ENCODE data around the gene TREM2. TPM values are rescaled to one million over a fixed set of nuclear protein-coding genes. Genes with fewer than 3 reads are reported as not detected.

The TREM2 gene
- total and polyA plus RNA-seq, 2 of the 8 experiments (the other 6 are each of a cell fraction or from before 2014, with no cell fraction given), result 0.20 TPM; not detected in 1

- Histone ChIP-seq H2BK12ac (ENCODE audit: low read depth, low read length) (no peak overlapping the region), H4K91ac (replicated peaks; ENCODE audit: insufficient read length, low read length) (no peak overlapping the region), H3K56ac (replicated peaks; ENCODE audit: insufficient read length, low read depth, low read length) (no peak overlapping the region), H2BK5ac (ENCODE audit: low read depth, low read length) (no peak overlapping the region), H3K9me3 (ENCODE audit: insufficient read depth in 2 of 2, low read depth in 1 of 2, low read length in 1 of 2) (no peaks in the 10 kb centered on the region), H3K36me3 (ENCODE audit: control insufficient read depth in 2 of 4, insufficient read depth in 4 of 4, low read length in 3 of 4) (no peaks in the 10 kb centered on the region), H3K4me3 (ENCODE audit: extremely low read depth in 1 of 4, insufficient read depth in 2 of 4, low read depth in 3 of 4, low read length in 4 of 4) (no peak overlapping the region), H3K23me2 (ENCODE audit: low read depth, low read length) (no peaks in the 10 kb centered on the region), H3K79me1 (ENCODE audit: low read depth, low read length) (no peaks in the 10 kb centered on the region), H2AK5ac (ENCODE audit: low read depth, low read length) (no peak overlapping the region), H3K27me3 (replicated peaks in 1 of 4; ENCODE audit: control insufficient read depth in 3 of 4, extremely low read depth in 1 of 4, insufficient read depth in 3 of 4, low read length in 3 of 4) (no peaks in the 10 kb centered on the region), H4K20me1 (replicated peaks in 1 of 2; ENCODE audit: control insufficient read depth in 1 of 2, insufficient read depth in 2 of 2, low read length in 2 of 2) (no peaks in the 10 kb centered on the region), H3K14ac (ENCODE audit: insufficient read length) (no peak overlapping the region), H3K79me2 (ENCODE audit: control insufficient read depth in 1 of 2, insufficient read depth in 2 of 2, low read length in 2 of 2) (no peaks in the 10 kb centered on the region), H3K27ac (ENCODE audit: low read depth, low read length) (no peak overlapping the region), H2BK15ac (ENCODE audit: low read length) (no peak overlapping the region), H3K18ac (ENCODE audit: extremely low read depth, low read length) (no peak overlapping the region), H3K9ac (replicated peaks in 1 of 4; ENCODE audit: extremely low read depth in 1 of 4, low read depth in 3 of 4, low read length in 3 of 4) (no peak overlapping the region), H3K4me1 (replicated peaks in 1 of 4; ENCODE audit: control insufficient read depth in 3 of 4, insufficient read depth in 4 of 4, low read length in 3 of 4) (peaks cover 0 to 12% (median 8%) of the 10 kb centered on the region in 4 experiments; a peak in 5 of 7 replicates), H4K5ac (ENCODE audit: insufficient read length, low read depth, low read length) (no peak overlapping the region), H2BK120ac (replicated peaks; ENCODE audit: low read depth, low read length) (no peak overlapping the region), H3K4me2 (ENCODE audit: insufficient read depth in 1 of 2, low read depth in 2 of 2, low read length in 2 of 2) (no peak overlapping the region), H2AFZ (ENCODE audit: low read length) (no peak overlapping the region), H2BK20ac (ENCODE audit: low read length) (no peak overlapping the region), H3K23ac (ENCODE audit: insufficient read length) (no peak overlapping the region), H3K4ac (replicated peaks; ENCODE audit: insufficient read length, low read depth, low read length) (no peak overlapping the region), H4K8ac (ENCODE audit: extremely low read depth, insufficient read depth, low read length) (no peak overlapping the region)
- FAIRE-seq, result no peak
- ChIA-PET CTCF (ENCODE audit: partially characterized antibody) (interaction anchor here (1.0 to 4.5 kb wide), 5 partner anchors 14 to 152 kb away, joined by 3 to 31 read pairs (median 5); no protein-coding TSS in a partner anchor), POLR2A (ENCODE audit: partially characterized antibody) (interaction anchor here (1.2 kb wide), 1 partner anchor 15 kb away, joined by 3 read pairs; no protein-coding TSS in a partner anchor)
- WGBS, 2 experiments (ENCODE audit: extremely low coverage in 1 of 2, insufficient coverage in 1 of 2, insufficient read length in 1 of 2, insufficient replicate concordance in 2 of 2, low coverage in 1 of 2, low lambda C conversion rate in 2 of 2, missing lambda C conversion rate in 1 of 2), result 80% methylated on average over 5 of the region's 5 CpGs; no CpG with 5 or more reads in 1 of the 2 experiments
- DNase-seq (ENCODE audit: low read depth in 1 of 2, low spot score in 2 of 2), result peak in 1 of 2 experiments; percentile 72
- TF ChIP-seq HDAC2 (IDR thresholded peaks at IDR 0.05; ENCODE audit: borderline replicate concordance in 1 of 2, low read depth in 2 of 2, low read length in 2 of 2) (no peak), EP300 (IDR thresholded peaks at IDR 0.05; ENCODE audit: borderline replicate concordance in 1 of 2, low read depth in 2 of 2, low read length in 2 of 2) (peak in 1 of 2 experiments; percentile 67; a peak in 1 of 3 replicates), SIN3A (conservative IDR thresholded peaks at IDR 0.05 in 1 of 2, IDR thresholded peaks at IDR 0.05 in 1 of 2; ENCODE audit: low read depth in 1 of 2, low read length in 2 of 2) (peak; percentile 45 to 66; a peak in 1 of 4 replicates), CHD2 (IDR thresholded peaks at IDR 0.05; ENCODE audit: low read length) (no peak), MAX (IDR thresholded peaks at IDR 0.05) (peak; percentile 76), USF2 (IDR thresholded peaks at IDR 0.05; ENCODE audit: low read length) (peak; percentile 38; the same call in 1 of the 2 replicates)
Measured at GRCh38 chr6:41167173-41167963, 4.5 kb upstream of the TREM2 start.
